WTC11 (cell line): Measurements from ENCODE around the gene FAM117B.
"Not testable (repeated sequence)": the region's sequence is repeated elsewhere in the genome, so short reads cannot be mapped to it uniquely, and the experiment has no call there.

Experiments
- CDX4 ChIP-seq: fragments of 250-450 bp; sonication (Bioruptor Pico); IDR thresholded peaks from 2 replicates; pipeline ENCODE4 v1.9.0; 2021; ENCODE audit warnings: moderate library complexity, mild to moderate bottlenecking, inconsistent platforms, borderline replicate concordance
- CREB1 ChIP-seq: sonication (generic); formaldehyde crosslinking; IDR thresholded peaks from 2 replicates; pipeline ENCODE4 v1.8.0; 2023; ENCODE audit warnings: mild to moderate bottlenecking, missing genetic modification reagents
- CTCF ChIP-seq: fragments of 200-600 bp; IDR thresholded peaks from 2 replicates; pipeline ENCODE4 v1.8.0; 2022; ENCODE audit warnings: antibody characterized with exemption
- FOXJ3 ChIP-seq: sonication (generic); formaldehyde crosslinking; IDR thresholded peaks from 2 replicates; pipeline ENCODE4 v1.9.0; 2021; ENCODE audit warnings: missing genetic modification reagents, mild to moderate bottlenecking, borderline replicate concordance
- FOXP4 ChIP-seq: sonication (generic); formaldehyde crosslinking; IDR thresholded peaks from 2 replicates; pipeline ENCODE4 v1.8.0; 2022; ENCODE audit warnings: mild to moderate bottlenecking, missing genetic modification reagents
- NR2C2 ChIP-seq: sonication (generic); formaldehyde crosslinking; IDR thresholded peaks from 2 replicates; pipeline ENCODE4 v1.8.0; 2022; ENCODE audit warnings: mild to moderate bottlenecking, missing genetic modification reagents
- NR3C1 ChIP-seq: sonication (generic); formaldehyde crosslinking; conservative IDR thresholded peaks from 2 replicates; pipeline ENCODE4 v1.8.1; 2023; ENCODE audit warnings: low read depth, mild to moderate bottlenecking, missing genetic modification reagents
- PREB ChIP-seq: sonication (generic); formaldehyde crosslinking; IDR thresholded peaks from 2 replicates; pipeline ENCODE4 v1.8.1; 2022; ENCODE audit warnings: mild to moderate bottlenecking, missing genetic modification reagents, moderate library complexity, borderline replicate concordance
- TEAD4 ChIP-seq: sonication (generic); formaldehyde crosslinking; IDR thresholded peaks from 2 replicates; pipeline ENCODE4 v1.8.0; 2022; ENCODE audit warnings: mild to moderate bottlenecking, missing genetic modification reagents
- ZBTB43 ChIP-seq: sonication (generic); formaldehyde crosslinking; IDR thresholded peaks from 2 replicates; pipeline ENCODE4 v1.8.1; 2023; ENCODE audit warnings: mild to moderate bottlenecking, missing genetic modification reagents
- ZNF512 ChIP-seq: sonication (generic); formaldehyde crosslinking; IDR thresholded peaks from 2 replicates; pipeline ENCODE4 v1.8.1; 2022; ENCODE audit warnings: missing genetic modification reagents, borderline replicate concordance
- ZSCAN18 ChIP-seq: fragments of 250-450 bp; sonication (Bioruptor Pico); IDR thresholded peaks from 2 replicates; pipeline ENCODE4 v2.1.2; 2022; ENCODE audit warnings: mild to moderate bottlenecking, moderate library complexity
- TF ChIP-seq, protein P1 (sequence below): sonication (generic); formaldehyde crosslinking; IDR thresholded peaks from 2 replicates; pipeline ENCODE4 v1.8.0; 2022; ENCODE audit warnings: mild to moderate bottlenecking, missing genetic modification reagents
- TF ChIP-seq, protein P2 (sequence below): sonication (generic); formaldehyde crosslinking; conservative IDR thresholded peaks from 2 replicates; pipeline ENCODE4 v1.8.1; 2023; ENCODE audit warnings: mild to moderate bottlenecking, low read depth, missing genetic modification reagents, moderate library complexity

- not testable (repeated sequence) for TF ChIP-seq CTCF; ZNF512 (CRISPR knock-in tag); ZSCAN18 (CRISPR knock-in tag); ZBTB43 (CRISPR knock-in tag); NR2C2; PREB (CRISPR knock-in tag); NR3C1 (CRISPR knock-in tag); FOXP4 (CRISPR knock-in tag); FOXJ3 (CRISPR knock-in tag); CDX4 (CRISPR knock-in tag); TEAD4 (CRISPR knock-in tag); CREB1 (CRISPR knock-in tag)
- TF ChIP-seq, protein P1, sequence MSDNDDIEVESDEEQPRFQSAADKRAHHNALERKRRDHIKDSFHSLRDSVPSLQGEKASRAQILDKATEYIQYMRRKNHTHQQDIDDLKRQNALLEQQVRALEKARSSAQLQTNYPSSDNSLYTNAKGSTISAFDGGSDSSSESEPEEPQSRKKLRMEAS (CRISPR knock-in tag) = not testable (repeated sequence)
- TF ChIP-seq, protein P2, sequence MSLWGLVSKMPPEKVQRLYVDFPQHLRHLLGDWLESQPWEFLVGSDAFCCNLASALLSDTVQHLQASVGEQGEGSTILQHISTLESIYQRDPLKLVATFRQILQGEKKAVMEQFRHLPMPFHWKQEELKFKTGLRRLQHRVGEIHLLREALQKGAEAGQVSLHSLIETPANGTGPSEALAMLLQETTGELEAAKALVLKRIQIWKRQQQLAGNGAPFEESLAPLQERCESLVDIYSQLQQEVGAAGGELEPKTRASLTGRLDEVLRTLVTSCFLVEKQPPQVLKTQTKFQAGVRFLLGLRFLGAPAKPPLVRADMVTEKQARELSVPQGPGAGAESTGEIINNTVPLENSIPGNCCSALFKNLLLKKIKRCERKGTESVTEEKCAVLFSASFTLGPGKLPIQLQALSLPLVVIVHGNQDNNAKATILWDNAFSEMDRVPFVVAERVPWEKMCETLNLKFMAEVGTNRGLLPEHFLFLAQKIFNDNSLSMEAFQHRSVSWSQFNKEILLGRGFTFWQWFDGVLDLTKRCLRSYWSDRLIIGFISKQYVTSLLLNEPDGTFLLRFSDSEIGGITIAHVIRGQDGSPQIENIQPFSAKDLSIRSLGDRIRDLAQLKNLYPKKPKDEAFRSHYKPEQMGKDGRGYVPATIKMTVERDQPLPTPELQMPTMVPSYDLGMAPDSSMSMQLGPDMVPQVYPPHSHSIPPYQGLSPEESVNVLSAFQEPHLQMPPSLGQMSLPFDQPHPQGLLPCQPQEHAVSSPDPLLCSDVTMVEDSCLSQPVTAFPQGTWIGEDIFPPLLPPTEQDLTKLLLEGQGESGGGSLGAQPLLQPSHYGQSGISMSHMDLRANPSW = not testable (repeated sequence)
Measured at GRCh38 chr2:202807431-202808138, 172.8 kb downstream of the FAM117B start.
